Stimulated activated CD8-positive, alpha-beta memory T cell treated with anti-CD3 and anti-CD28 coated beads, Interleukin-4, amount 100 ng/mL, for 4 hours (primary cell): ENCODE results near the gene POLR2J2.
"Not testable (repeated sequence)": the region's sequence is repeated elsewhere in the genome, so short reads cannot be mapped to it uniquely, and the experiment has no call there.

Experiments used
- DNase-seq, 2 donors: peaks; one replicate each; pipeline ENCODE4 v3.0.0-alpha.2; 2020; ENCODE audit warnings: low read depth in 2 of 2, low spot score in 1 of 2

POLR2J2 gene

GRCh38 chr7:102671166-102671955 lies at the start of gene POLR2J2:
POLR2J2 (minus strand) TSS chr7:102671663; CDS start chr7:102671601, 62 bp downstream.
- not testable (repeated sequence) for DNase-seq

- DNase-seq, result not testable (repeated sequence)
Measured at GRCh38 chr7:102718491-102718890, 47.0 kb upstream of the POLR2J2 start.

- not testable (repeated sequence) for DNase-seq
Measured at GRCh38 chr7:102715718-102716117, 44.3 kb upstream of the POLR2J2 start.

- DNase-seq, result not testable (repeated sequence)
Measured at GRCh38 chr7:102714774-102715522, 43.5 kb upstream of the POLR2J2 start.

- DNase-seq, result not testable (repeated sequence)
Measured at GRCh38 chr7:102713691-102714080, 42.2 kb upstream of the POLR2J2 start.

- DNase-seq, result not testable (repeated sequence)
Measured at GRCh38 chr7:102713011-102713690, 41.7 kb upstream of the POLR2J2 start.

- not testable (repeated sequence) for DNase-seq
Measured at GRCh38 chr7:102698962-102699750, 27.7 kb upstream of the POLR2J2 start.

GRCh38 chr7:102697642-102698512 lies 26.4 kb upstream of the POLR2J2 start:
- DNase-seq, result not testable (repeated sequence)

GRCh38 chr7:102696009-102696408 lies 24.5 kb upstream of the POLR2J2 start:
- not testable (repeated sequence) for DNase-seq

GRCh38 chr7:102695033-102695552 lies 23.6 kb upstream of the POLR2J2 start:
- DNase-seq, result not testable (repeated sequence)

- DNase-seq, result not testable (repeated sequence)
Measured at GRCh38 chr7:102694008-102694407, 22.5 kb upstream of the POLR2J2 start.

GRCh38 chr7:102690602-102691001 lies 19.1 kb upstream of the POLR2J2 start:
- not testable (repeated sequence) for DNase-seq

- DNase-seq, result not testable (repeated sequence)
Measured at GRCh38 chr7:102689436-102690282, 18.2 kb upstream of the POLR2J2 start.

- DNase-seq, result not testable (repeated sequence)
Measured at GRCh38 chr7:102688299-102689036, 17.0 kb upstream of the POLR2J2 start.

- DNase-seq, result not testable (repeated sequence)
Measured at GRCh38 chr7:102682560-102682959, 11.1 kb upstream of the POLR2J2 start.

GRCh38 chr7:102680780-102681179 lies 9.3 kb upstream of the POLR2J2 start:
- not testable (repeated sequence) for DNase-seq

- DNase-seq, result not testable (repeated sequence)
Measured at GRCh38 chr7:102675545-102675944, 4.1 kb upstream of the POLR2J2 start.
